ENCODE results near the gene CDC14C.

DNA sequence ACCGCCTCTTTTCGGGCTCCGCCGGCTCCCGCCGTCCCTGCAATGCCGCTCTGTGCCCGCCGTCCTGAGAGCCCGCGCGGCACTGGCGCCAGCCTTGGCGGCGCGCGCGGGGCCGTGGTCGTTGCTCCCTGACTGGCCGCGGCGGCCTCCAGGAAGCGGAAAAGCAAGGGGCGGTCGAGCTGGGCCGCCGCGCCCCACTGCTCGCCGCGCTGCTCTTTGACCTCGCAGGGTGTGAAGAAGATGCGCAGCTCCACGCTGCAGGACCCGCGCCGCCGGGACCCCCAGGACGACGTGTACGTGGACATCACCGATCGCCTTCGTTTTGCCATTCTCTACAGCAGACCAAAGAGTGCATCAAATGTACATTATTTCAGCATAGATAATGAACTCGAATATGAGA lies at the start of gene CDC14C:
- TF ChIP-seq, protein P1, sequence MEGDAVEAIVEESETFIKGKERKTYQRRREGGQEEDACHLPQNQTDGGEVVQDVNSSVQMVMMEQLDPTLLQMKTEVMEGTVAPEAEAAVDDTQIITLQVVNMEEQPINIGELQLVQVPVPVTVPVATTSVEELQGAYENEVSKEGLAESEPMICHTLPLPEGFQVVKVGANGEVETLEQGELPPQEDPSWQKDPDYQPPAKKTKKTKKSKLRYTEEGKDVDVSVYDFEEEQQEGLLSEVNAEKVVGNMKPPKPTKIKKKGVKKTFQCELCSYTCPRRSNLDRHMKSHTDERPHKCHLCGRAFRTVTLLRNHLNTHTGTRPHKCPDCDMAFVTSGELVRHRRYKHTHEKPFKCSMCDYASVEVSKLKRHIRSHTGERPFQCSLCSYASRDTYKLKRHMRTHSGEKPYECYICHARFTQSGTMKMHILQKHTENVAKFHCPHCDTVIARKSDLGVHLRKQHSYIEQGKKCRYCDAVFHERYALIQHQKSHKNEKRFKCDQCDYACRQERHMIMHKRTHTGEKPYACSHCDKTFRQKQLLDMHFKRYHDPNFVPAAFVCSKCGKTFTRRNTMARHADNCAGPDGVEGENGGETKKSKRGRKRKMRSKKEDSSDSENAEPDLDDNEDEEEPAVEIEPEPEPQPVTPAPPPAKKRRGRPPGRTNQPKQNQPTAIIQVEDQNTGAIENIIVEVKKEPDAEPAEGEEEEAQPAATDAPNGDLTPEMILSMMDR (IDR thresholded peaks at IDR 0.05; ENCODE audit: insufficient read depth, low read length, poor library complexity, severe bottlenecking) = no peak
- TF ChIP-seq EZH2phosphoT487 (conservative IDR thresholded peaks at IDR 0.05; ENCODE audit: low read length) = no peak

Data from SU-DHL-6 (cell line).